HAP-1 (cell line): Measurements from ENCODE around the gene ASIC4.

Experiments used
- DNase-seq, 2 experiments: peaks; one replicate each; pipeline ENCODE4 v3.0.0-alpha.2; 2016 to 2020; ENCODE audit warnings: low spot score in 2 of 2
- H3K27me3 ChIP-seq: fragments of 250-450 bp; sonication (Bioruptor Pico); 2 replicates; pipeline ENCODE4 v1.5.1; 2020; ENCODE audit warnings: low read depth, mild to moderate bottlenecking, moderate library complexity
- H3K36me3 ChIP-seq: fragments of 250-450 bp; sonication (Bioruptor Pico); replicated peaks from 2 replicates; pipeline ENCODE4 v1.5.1; 2020; ENCODE audit warnings: mild to moderate bottlenecking
- H3K4me1 ChIP-seq: fragments of 250-450 bp; sonication (Bioruptor Pico); 2 replicates; pipeline ENCODE4 v1.5.1; 2020; ENCODE audit warnings: mild to moderate bottlenecking
- H3K4me3 ChIP-seq: fragments of 250-450 bp; sonication (Bioruptor Pico); 2 replicates; pipeline ENCODE4 v1.5.1; 2020; ENCODE audit warnings: mild to moderate bottlenecking, moderate library complexity
- H3K9me3 ChIP-seq: fragments of 250-450 bp; sonication (Bioruptor Pico); 2 replicates; pipeline ENCODE4 v1.5.1; 2020; ENCODE audit warnings: mild to moderate bottlenecking, moderate library complexity
- in situ Hi-C: fragments of 300-500 bp; cut with MboI; formaldehyde crosslinking; loops from 3 replicates; pipeline ENCODE4 v1.14.3; 2020; ENCODE audit warnings: low sequenced_read_pairs, inconsistent platforms, mixed read lengths

The ASIC4 gene

DNA sequence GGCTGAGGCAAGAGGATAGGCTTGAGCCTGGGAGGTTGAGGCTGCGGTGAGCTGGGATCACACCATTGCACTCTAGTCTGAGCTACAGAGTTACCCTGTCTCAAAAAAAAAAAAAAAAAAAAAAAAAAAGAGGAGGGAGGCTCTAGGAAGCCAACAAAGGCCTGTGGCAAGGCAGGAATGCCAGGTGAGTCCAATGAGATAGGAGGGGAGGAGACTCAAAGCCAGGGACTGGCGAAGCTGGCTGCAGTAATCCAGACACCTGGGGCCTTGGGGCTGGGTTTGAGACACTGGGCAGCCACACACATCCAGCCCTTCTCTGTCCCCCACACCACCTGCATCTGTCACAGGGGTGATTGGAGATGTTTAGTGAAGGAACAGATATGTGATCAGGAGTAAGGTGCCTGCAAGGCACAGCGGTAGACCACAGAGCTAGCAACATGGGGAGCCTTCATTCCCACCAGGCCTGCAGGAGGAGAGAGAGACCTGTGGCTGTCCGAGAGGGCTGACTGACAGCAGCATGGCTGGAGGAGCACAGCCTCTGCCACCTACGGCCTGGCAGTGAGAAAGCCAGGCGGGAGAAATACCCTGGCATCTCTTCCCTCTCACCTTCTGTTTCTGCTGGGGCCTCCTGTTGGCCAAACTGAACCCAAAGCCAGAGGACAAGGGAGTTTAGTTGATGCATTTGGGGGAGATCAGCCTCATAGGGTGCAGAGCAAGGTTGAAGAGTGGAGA is 19.8 kb downstream of the ASIC4 start:
- Histone ChIP-seq H3K27me3 (peaks cover 33% of the 10 kb centered on the region), H3K9me3 (no peaks in the 10 kb centered on the region), H3K4me3 (no peak overlapping the region), H3K4me1 (no peaks in the 10 kb centered on the region), H3K36me3 (no peaks in the 10 kb centered on the region; the same call in 1 of the 2 replicates)
- DNase-seq = no peak
- in situ Hi-C loops = loop anchor here (5.0 kb wide), 1 partner anchor 132 kb away; no protein-coding TSS in a partner anchor

DNA sequence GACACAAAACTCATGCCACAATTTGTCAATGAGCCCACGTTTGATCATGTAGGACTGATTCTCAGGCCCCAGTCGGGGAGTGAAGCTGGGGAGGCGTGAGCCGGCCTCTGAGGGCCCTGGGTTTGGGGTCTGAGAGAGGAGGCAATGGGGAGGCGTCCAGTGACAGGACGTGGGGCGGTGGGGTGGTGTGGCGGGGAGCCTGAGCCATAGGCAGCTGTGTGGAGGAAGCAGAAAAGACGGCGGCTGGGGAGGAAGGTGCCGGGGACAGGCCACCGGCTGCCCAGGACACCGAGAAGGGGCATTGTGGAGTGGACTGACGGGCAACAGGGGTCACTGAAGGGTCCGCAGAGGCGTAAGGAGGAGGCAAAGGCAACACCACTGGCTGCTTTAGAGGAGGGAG is 22.1 kb downstream of the ASIC4 start:
- DNase-seq = no peak
- H3K4me3 ChIP-seq = no peak overlapping the region
- H3K4me1 ChIP-seq = no peaks in the 10 kb centered on the region; the same call in 1 of the 2 replicates
- no peaks in the 10 kb centered on the region for H3K9me3 ChIP-seq
- H3K27me3 ChIP-seq = peaks cover 18% of the 10 kb centered on the region
- peaks cover 15% of the 10 kb centered on the region for H3K36me3 ChIP-seq
- in situ Hi-C loops = no loop called here

DNA sequence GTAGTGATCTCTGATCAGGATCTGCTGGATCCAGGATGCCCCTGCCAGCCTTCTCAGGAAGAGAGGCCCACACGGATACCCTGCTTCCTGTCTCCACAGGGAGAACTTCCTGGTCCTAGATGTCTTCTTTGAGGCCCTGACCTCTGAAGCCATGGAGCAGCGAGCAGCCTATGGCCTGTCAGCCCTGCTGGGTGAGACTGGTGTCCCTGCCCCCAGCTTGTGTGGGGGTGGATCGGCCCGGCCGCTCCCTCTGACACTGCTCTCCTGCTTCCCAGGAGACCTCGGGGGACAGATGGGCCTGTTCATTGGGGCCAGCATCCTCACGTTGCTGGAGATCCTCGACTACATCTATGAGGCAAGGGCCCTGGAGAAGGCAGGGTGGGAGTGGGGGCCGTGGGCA is 22.7 kb downstream of the ASIC4 start:
- no peak for DNase-seq
- H3K4me1 ChIP-seq = peaks cover 2% of the 10 kb centered on the region; the same call in 1 of the 2 replicates
- no peaks in the 10 kb centered on the region for H3K9me3 ChIP-seq
- H3K36me3 ChIP-seq = peaks cover 19% of the 10 kb centered on the region
- no peak overlapping the region for H3K4me3 ChIP-seq
- H3K27me3 ChIP-seq = peaks cover 13% of the 10 kb centered on the region
- in situ Hi-C loops = no loop called here

DNA sequence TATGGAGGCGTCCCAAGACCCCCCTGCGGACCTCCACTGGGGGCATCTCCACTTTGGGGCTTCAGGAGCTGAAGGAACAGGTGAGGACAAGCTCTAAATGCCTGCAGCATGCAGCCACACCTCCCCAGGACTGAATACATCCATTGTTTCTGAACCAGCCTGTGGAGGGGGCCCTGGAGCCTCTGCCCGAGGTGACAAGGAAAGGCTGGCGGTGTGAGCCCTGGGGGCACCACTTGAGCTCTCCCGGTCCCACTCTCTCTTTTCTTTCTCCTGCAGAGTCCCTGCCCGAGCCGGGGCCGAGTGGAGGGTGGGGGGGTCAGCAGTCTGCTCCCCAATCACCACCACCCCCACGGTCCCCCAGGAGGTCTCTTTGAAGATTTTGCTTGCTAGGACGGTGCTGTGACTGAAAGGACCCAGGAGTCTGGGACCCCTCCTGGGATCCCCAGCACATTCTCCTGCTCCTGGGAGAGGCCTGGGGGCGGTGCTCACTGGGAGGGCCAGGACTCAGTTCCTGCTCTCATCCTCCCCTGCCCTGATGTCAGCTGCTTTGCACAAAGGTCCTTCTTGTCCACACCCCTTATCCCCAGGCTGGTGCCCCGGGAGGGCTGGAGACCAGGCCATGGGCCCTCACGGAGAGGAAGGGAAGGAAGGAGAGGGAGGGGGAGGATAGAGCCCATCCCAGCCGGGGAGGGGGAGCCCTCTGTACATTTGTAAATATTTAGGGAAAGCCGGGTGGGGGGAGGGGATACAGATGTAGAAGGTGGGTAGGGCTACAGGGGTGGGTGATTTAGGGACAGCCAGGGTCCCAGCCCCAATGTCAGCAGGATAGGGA is 23.6 kb downstream of the ASIC4 start:
- Histone ChIP-seq H3K4me3 (no peak overlapping the region), H3K36me3 (peaks cover 19% of the 10 kb centered on the region), H3K9me3 (no peaks in the 10 kb centered on the region), H3K27me3 (peaks cover 4% of the 10 kb centered on the region), H3K4me1 (peaks cover 8% of the 10 kb centered on the region; the same call in 1 of the 2 replicates)
- in situ Hi-C loops = no loop called here
- DNase-seq = no peak

DNA sequence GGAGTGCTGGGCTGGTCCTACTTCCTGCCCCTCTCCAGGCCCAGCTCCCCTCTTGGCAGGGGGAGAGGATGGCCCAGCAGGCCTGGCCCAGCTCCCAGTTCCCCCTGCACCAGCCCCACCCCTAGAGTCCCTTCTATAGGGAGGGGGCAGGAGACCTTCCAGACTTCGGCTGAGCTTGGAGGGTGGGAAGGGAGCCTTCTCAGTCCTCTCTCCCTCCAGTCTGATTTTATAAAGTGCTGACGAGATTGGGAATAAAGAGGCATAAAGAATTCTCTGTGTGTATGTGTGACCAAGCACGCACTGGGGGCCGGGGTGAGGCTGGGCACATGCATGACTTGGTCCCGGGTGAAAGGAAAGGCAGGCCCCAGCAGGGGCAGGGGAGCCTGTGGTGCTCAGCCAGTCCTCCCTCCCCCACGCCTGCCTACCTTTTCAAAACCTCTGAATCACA is 24.2 kb downstream of the ASIC4 start:
- DNase-seq = no peak
- in situ Hi-C loops = no loop called here
- Histone ChIP-seq H3K4me3 (no peak overlapping the region), H3K4me1 (peaks cover 8% of the 10 kb centered on the region; the same call in 1 of the 2 replicates), H3K27me3 (peaks cover 2% of the 10 kb centered on the region; the same call in 1 of the 2 replicates), H3K9me3 (no peaks in the 10 kb centered on the region), H3K36me3 (peaks cover 19% of the 10 kb centered on the region)

DNA sequence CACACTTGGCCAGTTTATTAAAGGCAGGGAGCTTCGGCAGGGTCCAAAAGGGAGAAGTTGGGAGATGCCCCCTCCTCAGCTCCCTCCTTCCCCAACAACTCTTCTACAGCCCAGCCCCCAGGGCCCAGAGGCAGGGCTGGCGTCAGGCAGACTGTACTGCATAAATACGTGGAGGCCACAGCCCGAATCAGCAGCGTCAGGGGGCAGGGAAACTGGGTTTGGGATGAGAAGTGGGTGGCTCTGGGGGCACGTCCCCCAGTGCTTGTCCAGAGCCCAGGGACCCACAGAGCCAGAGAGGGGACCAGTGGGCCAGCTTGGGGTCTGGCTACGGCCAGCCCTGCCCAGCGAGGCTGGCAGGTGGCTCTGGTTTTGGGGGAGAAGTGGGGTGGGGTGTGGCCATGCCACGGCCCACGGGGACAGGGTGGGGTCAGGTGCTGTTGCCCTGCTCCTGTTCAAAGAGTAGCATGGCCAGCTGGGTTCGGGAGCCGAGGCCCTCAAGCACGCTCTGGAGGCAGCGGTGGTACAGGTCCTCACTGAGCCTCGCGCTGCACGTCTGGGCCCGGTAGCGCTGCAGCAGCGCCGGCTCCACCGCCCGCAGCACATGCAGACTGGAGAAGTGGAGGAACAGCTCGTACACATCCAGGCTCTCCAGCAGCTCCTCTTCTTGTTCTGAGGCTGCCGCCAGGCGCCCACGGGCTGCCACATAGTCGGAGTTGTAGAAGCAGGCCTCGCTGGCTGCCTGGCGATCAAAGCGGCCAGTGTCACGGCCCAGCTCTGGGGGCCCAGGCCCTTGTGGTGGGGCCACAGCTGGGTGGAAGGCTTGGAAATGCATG is 24.9 kb downstream of the ASIC4 start:
- in situ Hi-C loops = no loop called here
- no peak for DNase-seq
- H3K9me3 ChIP-seq = no peaks in the 10 kb centered on the region
- H3K27me3 ChIP-seq = peaks cover 2% of the 10 kb centered on the region; the same call in 1 of the 2 replicates
- H3K4me1 ChIP-seq = peaks cover 8% of the 10 kb centered on the region; the same call in 1 of the 2 replicates
- H3K36me3 ChIP-seq = peaks cover 19% of the 10 kb centered on the region
- no peak overlapping the region for H3K4me3 ChIP-seq

DNA sequence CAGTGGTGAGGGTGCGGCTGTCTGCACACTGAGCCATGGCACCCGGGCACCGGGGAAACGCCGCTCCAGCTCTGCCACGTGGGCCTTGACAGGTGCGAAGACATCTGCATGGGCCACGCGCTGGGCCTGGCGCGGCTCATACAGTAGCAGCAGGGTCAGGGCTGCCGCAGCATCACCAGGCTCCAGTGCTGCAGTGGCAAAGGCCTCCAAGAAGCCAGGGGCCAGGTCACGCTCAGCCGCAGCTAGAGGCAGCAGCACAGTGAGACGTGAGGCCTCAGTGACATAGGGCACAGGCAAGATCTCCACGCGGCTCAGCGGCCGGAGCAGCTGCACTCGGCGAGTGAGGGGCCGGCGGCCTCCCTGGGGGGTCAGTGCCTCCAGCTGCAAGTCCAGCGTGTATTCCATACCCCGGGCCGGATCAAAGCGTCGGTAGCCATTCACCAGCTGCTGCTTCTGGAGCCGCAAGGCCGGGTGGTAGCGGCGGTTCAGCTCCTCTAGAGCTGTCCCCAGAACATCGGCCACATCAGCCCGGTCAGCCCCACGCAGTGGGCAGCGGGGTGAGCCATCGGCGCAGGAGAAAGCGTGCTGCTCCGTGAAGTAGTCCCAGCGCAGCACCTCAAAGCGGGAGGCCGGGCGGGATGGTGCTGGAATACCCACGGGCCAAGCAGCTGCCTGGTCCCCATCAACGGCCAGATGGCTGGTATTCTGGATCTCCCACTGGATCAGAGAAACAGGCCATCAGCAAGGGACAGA is 25.8 kb downstream of the ASIC4 start:
- H3K27me3 ChIP-seq = no peaks in the 10 kb centered on the region
- H3K4me1 ChIP-seq = peaks cover 8% of the 10 kb centered on the region; the same call in 1 of the 2 replicates
- no peaks in the 10 kb centered on the region for H3K9me3 ChIP-seq
- in situ Hi-C loops = loop anchor here (5.0 kb wide), 1 partner anchor 102 kb away; no protein-coding TSS in a partner anchor
- no peak for DNase-seq
- no peak overlapping the region for H3K4me3 ChIP-seq
- H3K36me3 ChIP-seq = peaks cover 19% of the 10 kb centered on the region

DNA sequence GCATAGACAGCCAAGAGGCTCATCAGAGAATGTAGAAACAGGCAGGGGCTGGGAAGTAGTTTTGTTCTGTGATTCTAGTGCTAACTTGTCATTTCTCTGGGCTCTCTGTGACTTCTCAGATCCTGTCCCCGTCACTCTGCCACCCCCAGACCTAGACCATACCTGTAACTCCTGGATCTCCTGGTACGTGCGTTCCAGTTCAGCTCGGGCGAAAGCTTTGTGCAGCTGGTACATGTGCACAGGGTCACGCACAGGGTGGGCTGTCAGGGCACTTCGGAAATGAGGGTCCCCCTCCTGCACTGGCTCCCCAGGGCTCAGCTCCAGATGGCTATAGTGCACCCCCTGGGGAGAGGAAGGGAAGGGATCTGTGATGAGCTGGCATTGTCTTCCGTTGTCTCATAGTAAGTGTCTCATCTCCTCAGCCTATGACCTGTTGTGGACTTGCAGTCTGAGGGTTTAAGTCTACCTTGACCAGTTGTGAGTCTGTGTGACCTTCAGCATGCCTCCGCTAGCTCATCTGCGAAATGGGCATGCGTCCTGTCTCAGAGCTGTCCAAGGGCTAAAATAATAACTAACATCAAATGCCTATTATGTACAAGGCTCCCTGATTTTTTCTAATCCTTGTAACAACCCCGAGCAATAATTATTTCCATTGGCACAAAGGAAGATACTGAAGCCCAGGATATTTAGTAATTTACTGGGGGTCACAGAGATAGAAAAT is 26.7 kb downstream of the ASIC4 start:
- no peak overlapping the region for H3K4me3 ChIP-seq
- peaks cover 19% of the 10 kb centered on the region for H3K36me3 ChIP-seq
- H3K4me1 ChIP-seq = peaks cover 8% of the 10 kb centered on the region; the same call in 1 of the 2 replicates
- no peak for DNase-seq
- in situ Hi-C loops = loop anchor here (5.0 kb wide), 1 partner anchor 101 kb away; no protein-coding TSS in a partner anchor
- H3K9me3 ChIP-seq = no peaks in the 10 kb centered on the region
- no peaks in the 10 kb centered on the region for H3K27me3 ChIP-seq

DNA sequence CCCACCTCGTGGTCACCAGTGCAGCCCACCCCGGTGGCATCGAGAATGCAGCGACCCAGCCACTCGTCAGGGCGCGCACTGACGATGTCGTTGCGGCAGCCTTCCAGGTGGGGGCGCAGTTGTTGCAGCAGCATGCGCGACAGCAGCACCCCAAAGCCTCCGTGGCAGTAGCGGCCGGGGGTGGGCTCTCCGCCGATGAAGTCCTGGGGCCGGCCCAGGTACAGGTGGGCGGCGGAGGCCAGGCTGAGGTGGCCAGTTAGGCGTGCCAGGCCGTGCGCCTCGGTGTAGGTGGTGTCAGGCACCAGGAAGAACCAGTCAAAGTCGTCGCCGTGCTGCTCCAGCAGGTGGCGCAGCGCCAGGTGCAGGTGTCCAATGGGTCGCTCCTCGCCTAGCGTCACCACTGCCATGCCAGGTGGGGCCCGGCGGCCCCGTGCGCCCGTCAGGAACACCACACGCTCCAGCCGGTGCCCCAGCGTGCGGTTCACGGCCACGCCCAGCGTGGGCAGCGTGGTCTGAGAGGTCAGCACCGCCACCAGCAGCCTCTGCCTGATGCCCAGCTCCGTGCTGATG is 27.4 kb downstream of the ASIC4 start:
- H3K9me3 ChIP-seq = no peaks in the 10 kb centered on the region
- in situ Hi-C loops = loop anchor here (5.0 kb wide), 1 partner anchor 101 kb away; no protein-coding TSS in a partner anchor
- DNase-seq = peak; percentile 56 to 91

DNA sequence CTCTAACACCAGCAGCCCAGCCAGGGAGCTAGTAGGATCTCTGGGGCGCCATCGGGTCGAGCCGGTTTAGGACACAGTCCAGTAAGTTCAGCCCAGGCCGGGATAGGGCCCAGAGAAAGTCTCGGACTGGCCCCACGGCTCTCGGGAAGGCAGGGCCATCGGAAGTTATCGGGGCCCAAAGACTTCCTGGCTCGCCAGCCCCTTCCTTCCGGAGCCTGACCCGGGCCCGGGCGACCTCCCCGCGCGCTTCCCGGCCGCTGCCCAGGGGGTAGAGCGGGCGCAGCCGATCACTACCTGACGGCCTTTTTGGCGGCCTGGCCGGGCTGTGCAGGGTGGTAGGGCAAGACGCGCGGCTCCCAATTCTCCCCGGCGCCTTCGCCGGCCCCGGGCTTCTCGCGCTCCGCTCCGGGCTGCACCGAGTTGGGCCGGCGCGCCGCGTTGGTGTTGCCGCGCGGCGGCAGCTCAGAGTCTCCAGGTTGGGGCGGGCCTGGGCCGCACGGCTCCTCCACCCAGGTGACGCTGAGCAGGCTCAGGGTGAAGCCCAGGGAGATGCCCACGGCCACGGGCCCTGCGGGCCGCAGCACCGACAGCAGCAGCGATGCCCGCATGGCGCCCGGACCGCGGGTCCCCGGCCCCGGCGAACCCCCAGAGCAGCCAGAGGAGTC is 28.8 kb downstream of the ASIC4 start:
- no peaks in the 10 kb centered on the region for H3K9me3 ChIP-seq
- H3K4me1 ChIP-seq = peaks cover 8% of the 10 kb centered on the region; the same call in 1 of the 2 replicates
- peak overlapping the region; percentile 67 for H3K4me3 ChIP-seq
- DNase-seq = peak in 1 of 2 experiments; percentile 61
- in situ Hi-C loops = loop anchor here (5.0 kb wide), 1 partner anchor 99 kb away; no protein-coding TSS in a partner anchor
- peaks cover 19% of the 10 kb centered on the region for H3K36me3 ChIP-seq
- no peaks in the 10 kb centered on the region for H3K27me3 ChIP-seq

More for the DNA sequence above, 27.4 kb downstream of the ASIC4 start:
- H3K4me1 ChIP-seq = peaks cover 8% of the 10 kb centered on the region; the same call in 1 of the 2 replicates
- H3K4me3 ChIP-seq = peak overlapping the region; percentile 67
- H3K36me3 ChIP-seq = peaks cover 19% of the 10 kb centered on the region
- H3K27me3 ChIP-seq = no peaks in the 10 kb centered on the region

DNA sequence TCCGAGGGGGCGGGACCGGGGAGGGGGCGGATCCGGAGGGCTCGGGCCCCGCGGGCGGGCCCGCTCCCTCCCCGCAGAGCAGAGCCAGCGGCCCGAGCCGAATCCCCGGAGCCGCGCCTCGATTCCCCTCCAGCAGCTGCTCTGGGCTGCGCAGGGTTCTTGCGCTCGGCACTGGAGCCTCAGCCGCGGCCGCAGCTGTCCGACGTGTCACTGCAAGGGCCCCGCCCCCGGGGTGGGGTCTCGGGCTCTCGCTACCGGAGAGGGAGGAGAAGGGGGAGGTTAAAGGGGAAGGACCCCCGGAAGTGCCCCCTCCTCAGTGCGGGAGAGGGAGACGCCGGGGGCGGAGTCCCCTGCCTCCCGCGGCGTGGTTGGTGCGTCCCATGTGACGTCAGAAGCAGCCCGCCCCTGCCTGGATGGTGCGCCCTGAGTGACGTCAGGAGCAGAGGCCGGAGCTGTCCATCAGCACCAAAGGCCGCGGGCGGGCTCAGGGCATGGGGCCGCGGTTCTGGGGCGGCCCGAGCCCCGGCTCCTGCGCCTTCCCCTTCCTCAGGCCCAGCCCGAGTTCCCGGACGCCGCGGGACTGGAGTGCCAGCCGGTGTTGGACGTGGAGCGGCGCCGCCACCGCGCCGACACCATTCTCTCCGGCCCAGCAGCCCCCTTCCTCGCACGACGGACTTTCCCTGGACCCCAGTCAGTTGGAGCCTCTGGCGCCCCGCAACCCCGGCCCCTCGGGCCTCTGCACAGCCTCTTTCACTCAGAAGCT is 29.5 kb downstream of the ASIC4 start, which contains the start of the genes CHPF and TMEM198:
TSS of gene CHPF (minus strand) at position 214 of the 763 bp plus-strand sequence. CDS start 271 bp downstream, outside the sequence.
TSS of gene TMEM198 (plus strand) at position 433 of the 763 bp plus-strand sequence. CDS start 700 bp downstream, outside the sequence.
- Histone ChIP-seq H3K36me3 (peaks cover 19% of the 10 kb centered on the region), H3K9me3 (no peaks in the 10 kb centered on the region)
- in situ Hi-C loops = loop anchor here (5.0 kb wide), 1 partner anchor 99 kb away; no protein-coding TSS in a partner anchor

More for the DNA sequence above, 29.5 kb downstream of the ASIC4 start, which contains the start of the genes CHPF and TMEM198:
- Histone ChIP-seq H3K4me1 (peaks cover 8% of the 10 kb centered on the region; the same call in 1 of the 2 replicates), H3K4me3 (peak within 1 kb of the TSS; percentile 67), H3K27me3 (no peaks in the 10 kb centered on the region)
- peak; percentile 97 to 99 for DNase-seq
